Measurements from ENCODE around the gene RNF112. TPM values are rescaled to one million over a fixed set of nuclear protein-coding genes. Genes with fewer than 3 reads are reported as not detected.

The RNF112 gene
- total RNA-seq, 2 donors from 2014 or later = 0.67 to 1.2 TPM

DNA sequence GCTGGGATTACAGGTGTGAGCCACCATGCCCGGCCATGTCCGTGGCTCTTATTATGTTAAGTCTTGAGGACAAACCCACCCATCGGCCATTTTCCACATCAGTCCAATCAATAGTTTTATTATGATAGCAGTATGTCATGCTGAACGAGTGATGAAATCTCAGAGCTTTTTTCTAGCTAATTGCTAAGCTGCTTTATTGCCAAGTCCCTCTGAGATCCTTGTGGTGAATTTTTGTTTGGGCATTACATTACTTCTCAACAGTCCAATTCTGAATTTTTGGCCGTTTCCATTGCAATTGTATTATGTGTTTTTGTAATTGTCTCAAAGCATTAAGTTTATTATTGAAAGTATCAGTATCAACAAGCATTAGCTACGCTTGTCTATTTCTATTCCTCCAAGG, 10.9 kb downstream of the RNF112 start:
- DNase-seq (ENCODE audit: low spot score) = no peak
- no peak overlapping the region for H3K4me3 ChIP-seq
- no peak for TF ChIP-seq CTCF (IDR thresholded peaks at IDR 0.05)
- H3K4me1 ChIP-seq = no peaks in the 10 kb centered on the region
- no peak overlapping the region for H3K27ac ChIP-seq
- H3K27me3 ChIP-seq = no peaks in the 10 kb centered on the region
- H3K9me3 ChIP-seq = no peaks in the 10 kb centered on the region
- no peaks in the 10 kb centered on the region for H3K36me3 ChIP-seq

- no peaks in the 10 kb centered on the region for H3K4me1 ChIP-seq
- H3K27ac ChIP-seq = peak overlapping the region in 1 of 2 donors; percentile 35
- no peak for TF ChIP-seq CTCF (IDR thresholded peaks at IDR 0.05)
- no peaks in the 10 kb centered on the region for H3K9me3 ChIP-seq
- no peak overlapping the region for H3K4me3 ChIP-seq
- H3K27me3 ChIP-seq = no peaks in the 10 kb centered on the region
- no peak for DNase-seq (ENCODE audit: low spot score)
- H3K36me3 ChIP-seq = no peaks in the 10 kb centered on the region
Observed at GRCh38 chr17:19424934-19425868, 14.2 kb downstream of the RNF112 start.

- Histone ChIP-seq H3K9me3 (no peaks in the 10 kb centered on the region), H3K4me1 (no peaks in the 10 kb centered on the region), H3K27me3 (no peaks in the 10 kb centered on the region), H3K4me3 (no peak overlapping the region), H3K36me3 (no peaks in the 10 kb centered on the region), H3K27ac (no peak overlapping the region)
- no peak for TF ChIP-seq CTCF (IDR thresholded peaks at IDR 0.05)
- no peak for DNase-seq (ENCODE audit: low spot score)
Observed at GRCh38 chr17:19426631-19427030, 15.6 kb downstream of the RNF112 start.

- no peak for DNase-seq (ENCODE audit: low spot score)
- no peaks in the 10 kb centered on the region for H3K4me1 ChIP-seq
- no peak overlapping the region for H3K4me3 ChIP-seq
- TF ChIP-seq CTCF (IDR thresholded peaks at IDR 0.05) = no peak
- no peaks in the 10 kb centered on the region for H3K9me3 ChIP-seq
- no peak overlapping the region for H3K27ac ChIP-seq
- H3K36me3 ChIP-seq = no peaks in the 10 kb centered on the region
- H3K27me3 ChIP-seq = no peaks in the 10 kb centered on the region
Observed at GRCh38 chr17:19431691-19432090, 20.7 kb downstream of the RNF112 start.

- no peak for DNase-seq (ENCODE audit: low spot score)
- TF ChIP-seq CTCF (IDR thresholded peaks at IDR 0.05) = no peak
Observed at GRCh38 chr17:19433255-19433654, 22.2 kb downstream of the RNF112 start.

More at GRCh38 chr17:19433255-19433654, 22.2 kb downstream of the RNF112 start:
- no peaks in the 10 kb centered on the region for H3K9me3 ChIP-seq
- H3K4me1 ChIP-seq = no peaks in the 10 kb centered on the region
- H3K36me3 ChIP-seq = no peaks in the 10 kb centered on the region
- no peak overlapping the region for H3K27ac ChIP-seq
- no peak overlapping the region for H3K4me3 ChIP-seq
- H3K27me3 ChIP-seq = no peaks in the 10 kb centered on the region
